Nephron progenitor cell (in vitro differentiated cells): ENCODE measurements around the gene CACNA1C.
A peak's percentile ranks its signal among the peaks of the same experiment; 100 is the strongest.

Source experiments
- DNase-seq: peaks from one replicate; pipeline ENCODE4 v3.0.0; 2021
- H3K27ac Mint-ChIP-seq: 2 replicates; pipeline ENCODE4 v1.8.0; 2021; ENCODE audit warnings: mild to moderate bottlenecking, moderate library complexity, mixed read lengths
- H3K27me3 Mint-ChIP-seq: 2 replicates; pipeline ENCODE4 v1.8.0; 2021; ENCODE audit warnings: mild to moderate bottlenecking, low read depth, mixed read lengths; ENCODE audit not compliant: poor library complexity
- H3K36me3 Mint-ChIP-seq: 2 replicates; pipeline ENCODE4 v1.8.0; 2021; ENCODE audit warnings: low read depth, mixed read lengths
- H3K4me1 Mint-ChIP-seq: 2 replicates; pipeline ENCODE4 v1.8.0; 2021; ENCODE audit warnings: mixed read lengths
- H3K4me3 Mint-ChIP-seq: 2 replicates; pipeline ENCODE4 v1.8.0; 2021; ENCODE audit warnings: mild to moderate bottlenecking, moderate library complexity, mixed read lengths
- H3K9me3 Mint-ChIP-seq: 2 replicates; pipeline ENCODE4 v1.8.0; 2021; ENCODE audit warnings: mild to moderate bottlenecking, moderate library complexity, mixed read lengths
- CTCF ChIP-seq: fragments of 200-600 bp; sonication (generic); IDR thresholded peaks from 2 replicates; pipeline ENCODE4 v1.5.0; 2021; ENCODE audit warnings: antibody characterized with exemption

The CACNA1C gene

GRCh38 chr12:2183556-2184541 is 131.1 kb downstream of the CACNA1C start:
- Mint-ChIP-seq H3K27ac (no peak overlapping the region), H3K36me3 (no peaks in the 10 kb centered on the region), H3K4me3 (no peak overlapping the region), H3K27me3 (peaks cover 31% of the 10 kb centered on the region), H3K9me3 (no peaks in the 10 kb centered on the region), H3K4me1 (peaks cover 38% of the 10 kb centered on the region)
- no peak for DNase-seq
- TF ChIP-seq CTCF = no peak

- peaks cover 25% of the 10 kb centered on the region for H3K27me3 Mint-ChIP-seq
- no peak for DNase-seq
- no peaks in the 10 kb centered on the region for H3K9me3 Mint-ChIP-seq
- no peak overlapping the region for H3K4me3 Mint-ChIP-seq
- TF ChIP-seq CTCF = no peak
- no peak overlapping the region for H3K27ac Mint-ChIP-seq
- H3K4me1 Mint-ChIP-seq = peaks cover 43% of the 10 kb centered on the region
- H3K36me3 Mint-ChIP-seq = no peaks in the 10 kb centered on the region
Measured at GRCh38 chr12:2185751-2186341, 133.1 kb downstream of the CACNA1C start.

- no peak overlapping the region for H3K27ac Mint-ChIP-seq
- no peak for TF ChIP-seq CTCF
- no peak for DNase-seq
- no peak overlapping the region for H3K4me3 Mint-ChIP-seq
- peaks cover 50% of the 10 kb centered on the region for H3K4me1 Mint-ChIP-seq
- no peaks in the 10 kb centered on the region for H3K36me3 Mint-ChIP-seq
- H3K9me3 Mint-ChIP-seq = no peaks in the 10 kb centered on the region
- peaks cover 17% of the 10 kb centered on the region for H3K27me3 Mint-ChIP-seq
Measured at GRCh38 chr12:2187195-2187945, 134.6 kb downstream of the CACNA1C start.

GRCh38 chr12:2190085-2190484 is 137.3 kb downstream of the CACNA1C start:
- no peaks in the 10 kb centered on the region for H3K36me3 Mint-ChIP-seq
- peaks cover 17% of the 10 kb centered on the region for H3K27me3 Mint-ChIP-seq
- H3K27ac Mint-ChIP-seq = peak overlapping the region; percentile 72
- peaks cover 55% of the 10 kb centered on the region for H3K4me1 Mint-ChIP-seq
- no peaks in the 10 kb centered on the region for H3K9me3 Mint-ChIP-seq
- no peak for TF ChIP-seq CTCF
- DNase-seq = no peak
- H3K4me3 Mint-ChIP-seq = no peak overlapping the region

- no peaks in the 10 kb centered on the region for H3K36me3 Mint-ChIP-seq
- H3K27ac Mint-ChIP-seq = peak overlapping the region; percentile 85
- H3K27me3 Mint-ChIP-seq = peaks cover 12% of the 10 kb centered on the region
- no peaks in the 10 kb centered on the region for H3K9me3 Mint-ChIP-seq
- no peak for TF ChIP-seq CTCF
- no peak for DNase-seq
- no peak overlapping the region for H3K4me3 Mint-ChIP-seq
- H3K4me1 Mint-ChIP-seq = peaks cover 55% of the 10 kb centered on the region
Measured at GRCh38 chr12:2190896-2191533, 138.2 kb downstream of the CACNA1C start.
